ENCODE results near the gene SLC2A4RG. TPM values are rescaled to one million over a fixed set of nuclear protein-coding genes. Genes with fewer than 3 reads are reported as not detected.

The SLC2A4RG gene
- total and polyA plus RNA-seq, 2 of the 13 experiments (the other 11 are each of a cell fraction or from before 2014, with no cell fraction given): 91.4 to 95.9 TPM

DNA sequence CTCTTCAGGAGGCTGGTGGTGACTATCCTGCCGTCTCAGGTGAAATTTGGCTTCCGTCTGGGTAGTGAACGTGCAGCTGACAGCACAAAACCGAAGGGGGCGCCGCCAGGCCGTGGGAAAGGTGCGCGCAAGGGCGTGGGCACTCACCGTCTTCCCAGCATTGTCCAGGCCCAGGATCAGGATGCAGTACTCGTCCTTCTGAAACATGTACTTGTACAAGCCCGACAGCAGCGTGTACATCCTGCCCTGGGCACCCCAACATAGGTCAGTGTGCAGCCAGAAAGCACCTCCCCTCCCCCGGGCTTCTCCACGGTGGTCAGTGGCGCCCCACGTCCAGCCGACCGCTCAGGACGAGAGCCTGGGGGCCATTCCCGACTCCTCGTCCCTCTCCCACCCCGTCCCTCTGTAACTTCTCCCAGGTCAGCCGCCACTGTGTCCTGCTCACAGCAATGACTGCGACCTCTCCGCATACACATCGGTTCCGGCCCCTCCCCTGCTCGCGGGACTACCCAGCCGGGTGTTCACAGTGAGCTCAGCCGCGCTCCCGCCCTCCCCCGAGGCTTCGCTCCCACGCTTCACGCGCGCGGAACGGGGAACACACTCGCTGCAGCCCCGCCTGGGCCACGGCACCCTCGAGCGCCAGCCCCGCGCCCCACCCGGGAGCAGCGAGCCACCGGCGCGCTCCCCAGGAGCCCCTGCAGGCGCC is 32.6 kb upstream of the SLC2A4RG start (continued):
- TF ChIP-seq, protein P1, sequence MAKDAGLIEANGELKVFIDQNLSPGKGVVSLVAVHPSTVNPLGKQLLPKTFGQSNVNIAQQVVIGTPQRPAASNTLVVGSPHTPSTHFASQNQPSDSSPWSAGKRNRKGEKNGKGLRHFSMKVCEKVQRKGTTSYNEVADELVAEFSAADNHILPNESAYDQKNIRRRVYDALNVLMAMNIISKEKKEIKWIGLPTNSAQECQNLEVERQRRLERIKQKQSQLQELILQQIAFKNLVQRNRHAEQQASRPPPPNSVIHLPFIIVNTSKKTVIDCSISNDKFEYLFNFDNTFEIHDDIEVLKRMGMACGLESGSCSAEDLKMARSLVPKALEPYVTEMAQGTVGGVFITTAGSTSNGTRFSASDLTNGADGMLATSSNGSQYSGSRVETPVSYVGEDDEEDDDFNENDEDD (CRISPR knock-in tag; IDR thresholded peaks at IDR 0.05; ENCODE audit: borderline replicate concordance): no peak
- TF ChIP-seq GATAD2A (CRISPR knock-in tag; IDR thresholded peaks at IDR 0.05): peak; percentile 76
- TF ChIP-seq MYNN (CRISPR knock-in tag; IDR thresholded peaks at IDR 0.05; ENCODE audit: low read depth): no peak
- no peak; the same call in 1 of the 2 replicates for TF ChIP-seq KDM5B (CRISPR knock-in tag; IDR thresholded peaks at IDR 0.05; ENCODE audit: borderline replicate concordance)
- peak; percentile 46; the same call in 1 of the 2 replicates for TF ChIP-seq TFDP2 (CRISPR knock-in tag; IDR thresholded peaks at IDR 0.05)
- TF ChIP-seq RELA (CRISPR knock-in tag; IDR thresholded peaks at IDR 0.05): 0 out of 2 replicates have a peak, but pooled peaks have one; percentile 13
- TF ChIP-seq ZNF180 (CRISPR knock-in tag; IDR thresholded peaks at IDR 0.05; ENCODE audit: borderline replicate concordance, low read depth): 0 out of 2 replicates have a peak, but pooled peaks have one; percentile 1
- TF ChIP-seq, protein P2, sequence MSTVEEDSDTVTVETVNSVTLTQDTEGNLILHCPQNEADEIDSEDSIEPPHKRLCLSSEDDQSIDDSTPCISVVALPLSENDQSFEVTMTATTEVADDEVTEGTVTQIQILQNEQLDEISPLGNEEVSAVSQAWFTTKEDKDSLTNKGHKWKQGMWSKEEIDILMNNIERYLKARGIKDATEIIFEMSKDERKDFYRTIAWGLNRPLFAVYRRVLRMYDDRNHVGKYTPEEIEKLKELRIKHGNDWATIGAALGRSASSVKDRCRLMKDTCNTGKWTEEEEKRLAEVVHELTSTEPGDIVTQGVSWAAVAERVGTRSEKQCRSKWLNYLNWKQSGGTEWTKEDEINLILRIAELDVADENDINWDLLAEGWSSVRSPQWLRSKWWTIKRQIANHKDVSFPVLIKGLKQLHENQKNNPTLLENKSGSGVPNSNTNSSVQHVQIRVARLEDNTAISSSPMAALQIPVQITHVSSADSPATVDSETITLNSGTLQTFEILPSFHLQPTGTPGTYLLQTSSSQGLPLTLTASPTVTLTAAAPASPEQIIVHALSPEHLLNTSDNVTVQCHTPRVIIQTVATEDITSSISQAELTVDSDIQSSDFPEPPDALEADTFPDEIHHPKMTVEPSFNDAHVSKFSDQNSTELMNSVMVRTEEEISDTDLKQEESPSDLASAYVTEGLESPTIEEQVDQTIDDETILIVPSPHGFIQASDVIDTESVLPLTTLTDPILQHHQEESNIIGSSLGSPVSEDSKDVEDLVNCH (CRISPR knock-in tag; IDR thresholded peaks at IDR 0.05): 0 out of 2 replicates have a peak, but pooled peaks have one; percentile 78
- TF ChIP-seq ZNF558 (CRISPR knock-in tag; IDR thresholded peaks at IDR 0.05; ENCODE audit: borderline replicate concordance): 0 out of 2 replicates have a peak, but pooled peaks have one; percentile 19
- no peak for TF ChIP-seq JUN (CRISPR knock-in tag; IDR thresholded peaks at IDR 0.05)
- no peak for TF ChIP-seq ZNF124 (CRISPR knock-in tag; IDR thresholded peaks at IDR 0.05)
- TF ChIP-seq MTF1 (CRISPR knock-in tag; IDR thresholded peaks at IDR 0.05): no peak
- no peak; the same call in 1 of the 2 replicates for TF ChIP-seq ATF3 (CRISPR knock-in tag; IDR thresholded peaks at IDR 0.05)
- no peak for TF ChIP-seq HMG20A (CRISPR knock-in tag; IDR thresholded peaks at IDR 0.05; ENCODE audit: borderline replicate concordance)
- peak; percentile 39; the same call in 1 of the 2 replicates for TF ChIP-seq NCOA2 (CRISPR knock-in tag; IDR thresholded peaks at IDR 0.05)
- TF ChIP-seq, protein P3, sequence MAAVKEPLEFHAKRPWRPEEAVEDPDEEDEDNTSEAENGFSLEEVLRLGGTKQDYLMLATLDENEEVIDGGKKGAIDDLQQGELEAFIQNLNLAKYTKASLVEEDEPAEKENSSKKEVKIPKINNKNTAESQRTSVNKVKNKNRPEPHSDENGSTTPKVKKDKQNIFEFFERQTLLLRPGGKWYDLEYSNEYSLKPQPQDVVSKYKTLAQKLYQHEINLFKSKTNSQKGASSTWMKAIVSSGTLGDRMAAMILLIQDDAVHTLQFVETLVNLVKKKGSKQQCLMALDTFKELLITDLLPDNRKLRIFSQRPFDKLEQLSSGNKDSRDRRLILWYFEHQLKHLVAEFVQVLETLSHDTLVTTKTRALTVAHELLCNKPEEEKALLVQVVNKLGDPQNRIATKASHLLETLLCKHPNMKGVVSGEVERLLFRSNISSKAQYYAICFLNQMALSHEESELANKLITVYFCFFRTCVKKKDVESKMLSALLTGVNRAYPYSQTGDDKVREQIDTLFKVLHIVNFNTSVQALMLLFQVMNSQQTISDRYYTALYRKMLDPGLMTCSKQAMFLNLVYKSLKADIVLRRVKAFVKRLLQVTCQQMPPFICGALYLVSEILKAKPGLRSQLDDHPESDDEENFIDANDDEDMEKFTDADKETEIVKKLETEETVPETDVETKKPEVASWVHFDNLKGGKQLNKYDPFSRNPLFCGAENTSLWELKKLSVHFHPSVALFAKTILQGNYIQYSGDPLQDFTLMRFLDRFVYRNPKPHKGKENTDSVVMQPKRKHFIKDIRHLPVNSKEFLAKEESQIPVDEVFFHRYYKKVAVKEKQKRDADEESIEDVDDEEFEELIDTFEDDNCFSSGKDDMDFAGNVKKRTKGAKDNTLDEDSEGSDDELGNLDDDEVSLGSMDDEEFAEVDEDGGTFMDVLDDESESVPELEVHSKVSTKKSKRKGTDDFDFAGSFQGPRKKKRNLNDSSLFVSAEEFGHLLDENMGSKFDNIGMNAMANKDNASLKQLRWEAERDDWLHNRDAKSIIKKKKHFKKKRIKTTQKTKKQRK (IDR thresholded peaks at IDR 0.05; ENCODE audit: low read length): no peak
- TF ChIP-seq ZNF619 (CRISPR knock-in tag; IDR thresholded peaks at IDR 0.05): no peak; the same call in 1 of the 2 replicates
- TF ChIP-seq, protein P4, sequence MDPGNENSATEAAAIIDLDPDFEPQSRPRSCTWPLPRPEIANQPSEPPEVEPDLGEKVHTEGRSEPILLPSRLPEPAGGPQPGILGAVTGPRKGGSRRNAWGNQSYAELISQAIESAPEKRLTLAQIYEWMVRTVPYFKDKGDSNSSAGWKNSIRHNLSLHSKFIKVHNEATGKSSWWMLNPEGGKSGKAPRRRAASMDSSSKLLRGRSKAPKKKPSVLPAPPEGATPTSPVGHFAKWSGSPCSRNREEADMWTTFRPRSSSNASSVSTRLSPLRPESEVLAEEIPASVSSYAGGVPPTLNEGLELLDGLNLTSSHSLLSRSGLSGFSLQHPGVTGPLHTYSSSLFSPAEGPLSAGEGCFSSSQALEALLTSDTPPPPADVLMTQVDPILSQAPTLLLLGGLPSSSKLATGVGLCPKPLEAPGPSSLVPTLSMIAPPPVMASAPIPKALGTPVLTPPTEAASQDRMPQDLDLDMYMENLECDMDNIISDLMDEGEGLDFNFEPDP (CRISPR knock-in tag; conservative IDR thresholded peaks at IDR 0.05): no peak
- TF ChIP-seq KAT8 (CRISPR knock-in tag; IDR thresholded peaks at IDR 0.05): peak; percentile 50; the same call in 1 of the 2 replicates

All from HepG2 (cell line).